Measurements from ENCODE around the gene PUM1. TPM values are rescaled to one million over a fixed set of nuclear protein-coding genes. Genes with fewer than 3 reads are reported as not detected.
A peak's percentile ranks its signal among the peaks of the same experiment; 100 is the strongest.
"Not testable (repeated sequence)": the region's sequence is repeated elsewhere in the genome, so short reads cannot be mapped to it uniquely, and the experiment has no call there.

Gene PUM1
- total RNA-seq, 2 donors from 2014 or later, result 100 to 104 TPM

DNA sequence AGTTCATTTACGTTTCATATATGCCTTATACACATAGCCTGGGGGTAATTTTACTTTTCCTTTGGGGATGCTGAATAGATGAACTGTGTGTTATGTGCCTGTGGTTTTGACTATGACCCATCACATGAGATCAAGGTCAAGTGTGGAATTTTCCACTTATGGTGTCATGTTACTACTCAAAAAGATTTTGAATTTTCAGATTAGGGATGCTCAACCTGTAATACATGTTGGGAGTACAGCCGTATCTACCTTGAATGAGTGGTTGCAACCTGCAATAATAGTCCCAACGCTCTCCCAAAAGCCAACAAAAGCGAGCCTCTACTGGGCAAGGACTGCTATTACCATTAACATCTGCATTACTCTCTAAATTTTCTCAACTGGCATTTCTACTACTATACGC, 88.4 kb downstream of the PUM1 start:
- H3K36me3 Mint-ChIP-seq (ENCODE audit: insufficient read depth in 2 of 2), result peaks cover 5 to 43% of the 10 kb centered on the region in 2 donors
- H3K27me3 Mint-ChIP-seq (ENCODE audit: low read depth), result no peaks in the 10 kb centered on the region
- no peaks in the 10 kb centered on the region for H3K9me3 Mint-ChIP-seq
- peak; percentile 17 to 31 for ATAC-seq (replicated peaks in 1 of 2)
- DNase-seq, result no peak
- H3K4me1 Mint-ChIP-seq (ENCODE audit: low read depth), result peaks cover 37% of the 10 kb centered on the region
- peak overlapping the region in 1 of 2 donors; percentile 49 for H3K4me3 Mint-ChIP-seq
- H3K27ac Mint-ChIP-seq, result peak overlapping the region; percentile 95

DNA sequence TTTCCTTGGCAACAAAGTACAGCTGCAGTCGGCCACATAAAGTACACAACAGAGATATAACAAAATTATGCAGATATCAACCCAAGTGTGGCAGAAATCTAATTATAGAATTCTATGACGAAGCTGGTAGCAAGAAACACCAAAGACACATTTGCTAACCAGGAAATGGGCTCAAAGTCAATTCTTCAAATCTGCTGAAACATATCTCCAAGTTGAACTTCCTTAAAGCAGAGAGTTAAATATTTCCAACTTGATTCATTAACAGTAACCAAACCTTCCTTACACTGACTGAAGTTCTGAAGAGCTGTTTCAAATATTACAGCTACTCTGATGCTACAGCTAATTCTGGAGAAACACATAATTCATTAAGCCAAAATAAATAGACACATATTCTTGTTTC, 89.4 kb downstream of the PUM1 start:
- no peak overlapping the region for H3K4me3 Mint-ChIP-seq
- DNase-seq (no peak), ATAC-seq (replicated peaks in 1 of 2) (no peak)
- H3K9me3 Mint-ChIP-seq, result no peaks in the 10 kb centered on the region
- peaks cover 7 to 45% of the 10 kb centered on the region in 2 donors for H3K36me3 Mint-ChIP-seq (ENCODE audit: insufficient read depth in 2 of 2)
- no peaks in the 10 kb centered on the region for H3K27me3 Mint-ChIP-seq (ENCODE audit: low read depth)
- H3K27ac Mint-ChIP-seq, result peak overlapping the region; percentile 95
- peaks cover 37% of the 10 kb centered on the region for H3K4me1 Mint-ChIP-seq (ENCODE audit: low read depth)

DNA sequence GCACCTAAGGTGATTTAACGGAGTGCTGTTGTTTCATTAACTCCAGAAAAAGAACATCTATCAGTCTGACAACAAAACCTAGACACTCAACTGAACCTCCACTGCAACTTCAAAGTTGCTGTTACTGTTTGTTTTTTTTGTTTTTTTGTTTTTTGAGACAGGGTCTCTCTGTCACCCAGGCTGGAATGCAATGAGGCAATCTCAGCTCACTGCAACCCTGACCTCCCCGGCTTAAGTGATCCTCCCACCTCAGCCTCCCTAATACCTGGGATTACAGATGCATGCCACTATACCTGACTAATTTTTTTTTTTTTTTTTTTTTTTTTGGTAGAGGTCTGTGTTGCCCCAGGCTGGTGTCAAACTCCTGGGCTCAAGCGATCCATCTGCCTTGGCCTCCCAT, 90.3 kb downstream of the PUM1 start:
- Mint-ChIP-seq H3K9me3 (no peaks in the 10 kb centered on the region), H3K36me3 (ENCODE audit: insufficient read depth in 2 of 2) (peaks cover 7 to 39% of the 10 kb centered on the region in 2 donors), H3K4me3 (no peak overlapping the region), H3K4me1 (ENCODE audit: low read depth) (peaks cover 37% of the 10 kb centered on the region), H3K27ac (no peak overlapping the region), H3K27me3 (ENCODE audit: low read depth) (no peaks in the 10 kb centered on the region)
- ATAC-seq (replicated peaks in 1 of 2), result no peak
- no peak for DNase-seq

DNA sequence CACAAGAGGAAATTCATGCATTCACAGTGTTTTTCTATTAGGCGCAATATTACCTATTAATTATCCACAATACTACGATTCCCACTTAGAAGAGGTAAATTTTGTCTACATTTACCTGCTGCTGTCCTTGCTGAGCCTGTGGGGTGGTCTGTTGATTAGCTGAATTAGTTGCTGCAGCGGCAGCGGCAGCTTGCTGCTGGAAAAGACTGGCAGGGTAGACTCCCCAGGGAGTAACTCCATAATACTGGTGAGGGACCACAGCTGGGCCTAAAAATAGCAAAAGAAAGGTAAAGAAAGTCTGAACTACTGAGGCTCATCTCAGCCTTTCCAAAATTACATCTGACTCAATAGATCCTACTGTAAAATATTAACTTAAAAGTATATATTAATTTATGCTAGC, 91.0 kb downstream of the PUM1 start:
- DNase-seq (no peak), ATAC-seq (replicated peaks in 1 of 2) (no peak)
- Mint-ChIP-seq H3K36me3 (ENCODE audit: insufficient read depth in 2 of 2) (peaks cover 5 to 34% of the 10 kb centered on the region in 2 donors), H3K4me3 (no peak overlapping the region), H3K4me1 (ENCODE audit: low read depth) (peaks cover 33% of the 10 kb centered on the region), H3K9me3 (no peaks in the 10 kb centered on the region), H3K27ac (peak overlapping the region; percentile 54), H3K27me3 (ENCODE audit: low read depth) (no peaks in the 10 kb centered on the region)

DNA sequence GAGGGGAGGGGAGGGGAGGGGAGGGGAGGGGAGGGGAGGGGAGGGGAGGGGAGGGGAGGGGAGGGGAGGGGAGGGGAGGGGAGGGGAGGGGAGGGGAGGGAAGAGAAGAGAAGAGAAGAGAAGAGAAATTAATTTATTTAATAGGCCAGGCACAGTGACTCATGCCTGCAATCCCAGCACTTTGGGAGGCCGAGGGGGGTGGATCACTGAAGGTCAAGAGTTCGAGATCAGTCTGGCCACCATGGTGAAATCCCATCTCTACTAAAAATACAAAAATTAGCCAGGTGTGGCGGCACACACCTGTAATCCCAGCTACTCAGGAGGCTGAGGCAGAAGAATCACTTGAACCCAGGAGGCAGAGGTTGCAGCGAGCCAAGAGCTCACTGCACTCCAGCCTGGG, 93.2 kb downstream of the PUM1 start:
- H3K4me3 Mint-ChIP-seq, result not testable (repeated sequence)

DNA sequence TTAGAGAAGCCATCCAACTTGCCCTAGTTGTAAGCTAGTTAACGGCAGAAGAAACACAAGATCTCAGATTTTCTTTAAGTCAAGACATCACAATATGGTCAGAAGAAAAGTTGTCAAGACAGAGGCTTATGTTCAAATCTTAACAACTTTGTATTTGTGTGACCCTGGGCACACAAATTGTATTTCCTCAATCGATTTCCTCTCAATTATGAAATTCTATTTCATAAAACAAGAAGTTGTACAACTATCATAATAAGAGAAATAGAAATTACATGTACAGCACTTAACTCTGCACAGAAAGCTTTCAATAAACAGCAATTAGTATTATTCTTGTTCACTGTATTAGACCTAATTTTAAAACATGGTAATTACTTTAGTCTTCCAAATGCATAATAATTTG, 94.0 kb downstream of the PUM1 start:
- H3K36me3 Mint-ChIP-seq (ENCODE audit: insufficient read depth in 2 of 2), result peaks cover 1 to 35% of the 10 kb centered on the region in 2 donors
- DNase-seq, result no peak
- no peaks in the 10 kb centered on the region for H3K27me3 Mint-ChIP-seq (ENCODE audit: low read depth)
- peaks cover 4% of the 10 kb centered on the region for H3K4me1 Mint-ChIP-seq (ENCODE audit: low read depth)
- ATAC-seq (replicated peaks in 1 of 2), result no peak
- no peak overlapping the region for H3K4me3 Mint-ChIP-seq
- H3K9me3 Mint-ChIP-seq, result no peaks in the 10 kb centered on the region
- H3K27ac Mint-ChIP-seq, result no peak overlapping the region

More for the DNA sequence above, 93.2 kb downstream of the PUM1 start:
- DNase-seq; H3K9me3 Mint-ChIP-seq; H3K27ac Mint-ChIP-seq; ATAC-seq (replicated peaks in 1 of 2); H3K27me3 Mint-ChIP-seq (ENCODE audit: low read depth): not testable (repeated sequence)
- Mint-ChIP-seq H3K36me3 (ENCODE audit: insufficient read depth in 2 of 2) (peaks cover 1 to 31% of the 10 kb centered on the region in 2 donors), H3K4me1 (ENCODE audit: low read depth) (peaks cover 13% of the 10 kb centered on the region)

DNA sequence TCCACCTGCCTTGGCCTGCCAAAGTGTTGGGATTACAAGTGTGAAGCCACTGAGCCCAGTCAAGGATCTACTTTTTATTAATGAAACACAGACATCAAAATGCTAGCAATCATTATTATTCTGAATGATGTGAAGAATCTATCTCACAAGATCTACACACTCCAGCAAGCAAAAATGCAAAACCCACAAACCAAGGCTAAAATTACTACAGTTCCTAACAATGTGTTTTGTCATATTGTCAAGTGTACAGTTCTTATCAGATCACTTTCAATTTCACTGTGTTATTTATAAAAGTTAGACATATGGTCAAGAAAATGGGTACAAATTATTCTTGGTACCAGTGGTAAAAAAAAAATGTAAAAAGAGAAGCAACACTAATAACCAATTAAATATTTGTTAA, 95.6 kb downstream of the PUM1 start:
- no peaks in the 10 kb centered on the region for H3K9me3 Mint-ChIP-seq

DNA sequence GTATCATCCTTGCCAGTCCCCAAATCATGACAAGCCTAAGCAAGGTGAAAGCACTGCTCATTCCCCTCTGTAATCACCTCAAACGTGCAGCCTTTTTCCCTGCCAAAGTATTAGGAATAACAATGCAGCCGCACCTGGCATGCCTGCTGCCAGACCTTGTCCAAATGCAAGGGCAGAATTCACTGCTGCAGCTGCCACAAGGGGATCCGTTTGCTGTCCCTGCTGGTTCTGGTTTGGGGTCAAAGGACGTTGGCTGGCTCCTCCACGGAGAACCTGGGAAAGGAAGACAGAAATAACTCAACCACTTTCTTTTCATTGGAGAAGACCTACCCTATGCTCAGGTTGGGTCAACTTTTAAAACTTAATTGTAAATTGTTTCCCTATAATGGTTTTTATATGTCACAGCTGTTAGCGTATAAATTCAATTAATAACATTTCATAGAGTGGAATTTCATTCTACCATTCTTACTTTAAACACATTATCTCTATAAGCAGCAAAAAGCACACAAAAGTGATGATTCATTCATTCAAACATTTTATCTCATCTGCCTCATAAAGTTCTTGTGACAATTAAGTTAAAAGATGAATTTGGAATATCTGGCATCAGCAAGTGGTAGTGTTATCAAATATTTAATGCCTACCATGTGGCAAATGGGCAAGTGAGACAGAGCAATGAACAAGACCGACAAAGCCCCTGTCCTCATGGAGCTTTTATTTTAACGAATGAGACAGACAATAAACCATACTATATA, 97.1 kb downstream of the PUM1 start:
- no peaks in the 10 kb centered on the region for H3K27me3 Mint-ChIP-seq (ENCODE audit: low read depth)
- DNase-seq, result no peak
- no peak overlapping the region for H3K4me3 Mint-ChIP-seq
- H3K4me1 Mint-ChIP-seq (ENCODE audit: low read depth), result no peaks in the 10 kb centered on the region
- H3K27ac Mint-ChIP-seq, result no peak overlapping the region
- ATAC-seq (replicated peaks in 1 of 2), result no peak
- H3K9me3 Mint-ChIP-seq, result no peaks in the 10 kb centered on the region
- peaks cover 4 to 39% of the 10 kb centered on the region in 2 donors for H3K36me3 Mint-ChIP-seq (ENCODE audit: insufficient read depth in 2 of 2)

More for the DNA sequence above, 95.6 kb downstream of the PUM1 start:
- Mint-ChIP-seq H3K36me3 (ENCODE audit: insufficient read depth in 2 of 2) (peaks cover 1 to 39% of the 10 kb centered on the region in 2 donors), H3K27ac (peak overlapping the region; percentile 73), H3K4me3 (no peak overlapping the region), H3K4me1 (ENCODE audit: low read depth) (no peaks in the 10 kb centered on the region), H3K27me3 (ENCODE audit: low read depth) (no peaks in the 10 kb centered on the region)
- ATAC-seq (replicated peaks in 1 of 2) (no peak), DNase-seq (no peak)

DNA sequence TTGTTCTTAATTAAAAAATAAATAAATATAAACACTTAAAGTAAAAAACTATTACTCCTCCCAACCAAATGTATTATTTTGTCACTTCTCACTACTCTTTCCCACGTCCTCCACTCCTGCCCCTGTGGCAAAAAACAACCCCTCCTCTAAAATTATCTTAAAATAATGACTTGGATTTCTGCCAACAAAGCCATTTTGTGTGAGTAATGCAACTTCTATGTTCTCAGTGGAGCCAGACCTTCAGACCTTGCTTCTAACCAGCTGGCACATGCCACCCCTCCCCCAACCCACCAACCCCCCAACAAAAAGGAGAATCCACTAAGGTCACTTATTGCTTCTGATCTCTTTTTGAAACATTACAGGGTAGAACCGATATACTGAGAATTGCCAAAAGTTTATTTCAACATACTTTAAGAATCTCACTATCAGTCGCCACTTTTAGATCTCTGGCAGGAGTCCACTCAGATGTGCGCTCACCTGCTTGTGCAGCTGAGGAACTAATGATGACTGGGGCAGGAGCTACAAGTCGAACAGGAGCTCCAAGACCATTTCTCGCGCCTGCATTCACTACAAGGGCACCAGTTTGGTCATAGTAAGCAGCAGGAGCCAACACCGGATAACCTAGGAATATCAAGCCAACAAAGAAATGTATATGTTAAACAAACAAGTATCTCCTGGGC, 98.7 kb downstream of the PUM1 start:
- H3K27me3 Mint-ChIP-seq (ENCODE audit: low read depth), result no peaks in the 10 kb centered on the region

DNA sequence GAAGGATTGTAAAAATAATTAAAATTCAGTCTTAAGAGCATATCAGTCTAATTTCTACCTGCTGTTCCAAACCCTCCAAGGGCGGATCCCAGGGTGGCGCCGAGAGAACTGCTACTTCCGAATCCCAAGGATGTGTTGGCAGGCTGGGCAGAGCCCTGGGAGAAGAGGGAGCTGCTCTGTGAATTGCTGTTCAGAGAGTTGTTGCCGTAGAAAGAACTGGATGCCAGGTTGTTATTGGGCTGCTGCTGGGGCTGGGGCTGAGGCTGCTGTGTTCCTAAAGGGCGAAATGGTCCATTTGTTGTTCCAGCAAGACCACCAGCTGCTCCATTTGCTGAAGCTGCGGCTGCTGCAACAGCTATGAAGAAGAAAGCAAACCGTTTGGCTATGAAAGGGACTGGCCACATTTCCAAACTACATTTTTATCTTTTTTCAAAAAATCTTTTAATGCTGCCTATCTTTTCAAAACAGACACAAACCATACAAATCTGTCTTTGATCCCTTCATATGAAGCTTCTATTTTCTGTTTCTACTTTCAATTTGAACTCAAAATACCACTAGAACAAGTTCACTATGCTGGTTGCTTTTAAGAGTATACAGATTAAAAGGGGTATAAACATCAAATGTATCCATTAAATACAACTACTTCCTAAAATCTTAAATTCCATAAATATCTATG, 99.5 kb downstream of the PUM1 start:
- no peak overlapping the region for H3K4me3 Mint-ChIP-seq
- ATAC-seq (replicated peaks in 1 of 2), result no peak
- H3K27ac Mint-ChIP-seq, result peak overlapping the region; percentile 33
- peaks cover 3 to 35% of the 10 kb centered on the region in 2 donors for H3K36me3 Mint-ChIP-seq (ENCODE audit: insufficient read depth in 2 of 2)
- H3K4me1 Mint-ChIP-seq (ENCODE audit: low read depth), result no peaks in the 10 kb centered on the region
- no peaks in the 10 kb centered on the region for H3K27me3 Mint-ChIP-seq (ENCODE audit: low read depth)
- no peak for DNase-seq
- no peaks in the 10 kb centered on the region for H3K9me3 Mint-ChIP-seq

More for the DNA sequence above, 98.7 kb downstream of the PUM1 start:
- Mint-ChIP-seq H3K27ac (no peak overlapping the region), H3K4me1 (ENCODE audit: low read depth) (no peaks in the 10 kb centered on the region), H3K36me3 (ENCODE audit: insufficient read depth in 2 of 2) (peaks cover 3 to 37% of the 10 kb centered on the region in 2 donors), H3K9me3 (no peaks in the 10 kb centered on the region), H3K4me3 (no peak overlapping the region)
- ATAC-seq (replicated peaks in 1 of 2) (no peak), DNase-seq (no peak)

DNA sequence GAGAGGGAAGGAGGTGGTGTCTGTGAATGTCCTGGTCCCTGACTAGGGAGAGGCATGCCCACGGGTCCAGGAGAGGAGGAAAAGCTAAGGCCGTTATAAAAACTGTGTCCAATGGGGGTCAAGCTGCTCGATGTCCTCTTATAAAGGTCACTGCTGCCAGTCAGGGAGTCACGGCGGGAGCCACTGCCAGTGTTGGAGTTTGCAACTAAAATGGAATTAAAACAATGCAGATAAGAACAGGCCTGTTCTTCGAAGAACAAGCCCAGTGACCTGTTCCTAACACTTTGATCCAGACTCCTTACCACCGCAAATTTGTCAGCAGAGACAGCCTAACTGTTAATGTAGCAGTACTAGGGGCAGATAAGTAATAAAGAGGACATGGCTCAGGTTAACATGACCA, 100.8 kb downstream of the PUM1 start:
- no peaks in the 10 kb centered on the region for H3K9me3 Mint-ChIP-seq
- peaks cover 4 to 38% of the 10 kb centered on the region in 2 donors for H3K36me3 Mint-ChIP-seq (ENCODE audit: insufficient read depth in 2 of 2)
- H3K27ac Mint-ChIP-seq, result no peak overlapping the region

DNA sequence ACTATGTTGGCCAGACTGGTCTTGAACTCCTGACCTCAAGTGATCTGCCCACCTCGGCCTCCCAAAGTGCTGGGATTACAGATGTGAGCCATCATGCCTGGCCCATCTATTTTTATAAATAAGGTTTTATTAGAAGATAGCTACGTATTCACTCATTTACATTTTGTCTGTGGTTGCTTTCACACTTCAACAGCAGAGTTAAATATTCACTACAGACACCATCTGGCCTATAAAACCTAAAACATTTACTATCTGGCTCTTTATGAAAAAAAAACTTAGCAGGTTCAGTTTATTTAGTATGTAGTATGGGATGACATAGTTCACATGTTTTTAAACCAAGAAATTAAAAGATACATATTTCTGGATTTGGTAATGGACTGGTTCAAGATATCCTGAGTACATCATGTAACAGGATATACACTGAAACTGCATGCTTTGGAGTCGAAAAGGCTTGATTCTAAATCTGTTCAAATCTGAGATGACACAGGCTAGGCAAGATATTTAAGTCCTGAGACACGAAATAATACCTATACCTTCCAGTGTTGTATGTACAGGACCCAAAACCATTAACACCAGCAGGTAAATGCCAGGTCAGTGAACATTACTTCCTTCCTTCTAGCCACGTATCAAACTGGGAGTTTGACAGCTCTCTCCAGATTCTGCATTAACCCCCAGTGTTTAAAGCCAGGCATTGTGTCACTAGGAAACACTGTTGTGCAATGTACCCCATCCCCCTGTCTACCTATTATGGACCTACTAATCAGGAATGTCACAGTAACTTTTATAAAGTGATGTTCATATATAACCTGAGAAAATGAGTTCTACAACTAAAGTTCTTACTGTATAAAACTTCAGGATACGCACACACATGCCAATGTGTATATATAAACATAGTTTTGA, 102.7 kb downstream of the PUM1 start:
- Mint-ChIP-seq H3K27ac (peak overlapping the region; percentile 42), H3K9me3 (no peaks in the 10 kb centered on the region), H3K36me3 (ENCODE audit: insufficient read depth in 2 of 2) (peaks cover 7 to 33% of the 10 kb centered on the region in 2 donors), H3K4me1 (ENCODE audit: low read depth) (peaks cover 15% of the 10 kb centered on the region), H3K4me3 (no peak overlapping the region), H3K27me3 (ENCODE audit: low read depth) (no peaks in the 10 kb centered on the region)
- DNase-seq (no peak), ATAC-seq (replicated peaks in 1 of 2) (no peak)

More for the DNA sequence above, 100.8 kb downstream of the PUM1 start:
- Mint-ChIP-seq H3K4me3 (no peak overlapping the region), H3K4me1 (ENCODE audit: low read depth) (no peaks in the 10 kb centered on the region), H3K27me3 (ENCODE audit: low read depth) (no peaks in the 10 kb centered on the region)
- DNase-seq (no peak), ATAC-seq (replicated peaks in 1 of 2) (no peak)
